WTC11 (cell line): ENCODE measurements around the gene NEURL3. TPM values are rescaled to one million over a fixed set of nuclear protein-coding genes. Genes with fewer than 3 reads are reported as not detected.

Experiments used
- ATAC-seq: fragments of 200-7000 bp; cut with Tn5 transposase; 2 replicates; pipeline ENCODE4 v1.10.0; 2021; ENCODE audit warnings: mild to moderate bottlenecking, moderate library complexity
- CTCF ChIA-PET: fragments of 300-600 bp; sonication (Branson Sonifier 250); formaldehyde crosslinking; loops from one replicate; lab custom pipeline; 2021; ENCODE audit warnings: antibody characterized with exemption; lab: Charles Lee
- POLR2A ChIA-PET: fragments of 350-600 bp; sonication (Branson Sonifier 250); formaldehyde crosslinking; loops from one replicate; lab custom pipeline; 2021; ENCODE audit warnings: antibody characterized with exemption; lab: Charles Lee
- DNase-seq: peaks from one replicate; pipeline ENCODE4 v3.0.0; 2021; ENCODE audit warnings: low spot score
- H3K27ac Mint-ChIP-seq: 2 replicates; pipeline ENCODE4 v1.8.0; 2021; ENCODE audit warnings: mixed read lengths
- H3K27me3 Mint-ChIP-seq: 2 replicates; pipeline ENCODE4 v1.8.0; 2021; ENCODE audit warnings: low read depth, mild to moderate bottlenecking, moderate library complexity, mixed read lengths
- H3K36me3 Mint-ChIP-seq: 2 replicates; pipeline ENCODE4 v1.8.0; 2021; ENCODE audit warnings: mixed read lengths
- H3K4me1 Mint-ChIP-seq: 2 replicates; pipeline ENCODE4 v1.8.0; 2022; ENCODE audit warnings: mixed read lengths
- H3K4me3 Mint-ChIP-seq: 2 replicates; pipeline ENCODE4 v1.8.0; 2021; ENCODE audit warnings: mild to moderate bottlenecking, moderate library complexity, mixed read lengths
- H3K9me3 Mint-ChIP-seq: 2 replicates; pipeline ENCODE4 v1.8.0; 2021; ENCODE audit warnings: mixed read lengths
- CREM ChIP-seq: sonication (generic); formaldehyde crosslinking; IDR thresholded peaks from 2 replicates; pipeline ENCODE4 v1.8.1; 2022; ENCODE audit warnings: mild to moderate bottlenecking, missing genetic modification reagents, moderate library complexity
- E2F5 ChIP-seq: sonication (generic); formaldehyde crosslinking; IDR thresholded peaks from 2 replicates; pipeline ENCODE4 v1.8.1; 2022; ENCODE audit warnings: mild to moderate bottlenecking, moderate library complexity, missing genetic modification reagents
- ETV6 ChIP-seq: sonication (generic); formaldehyde crosslinking; IDR thresholded peaks from 2 replicates; pipeline ENCODE4 v1.8.1; 2022; ENCODE audit warnings: mild to moderate bottlenecking, missing genetic modification reagents
- HMGA2 ChIP-seq: fragments of 250-450 bp; sonication (Bioruptor Pico); IDR thresholded peaks from 2 replicates; pipeline ENCODE4 v1.4.0; 2021; ENCODE audit warnings: mild to moderate bottlenecking, moderate library complexity
- JAZF1 ChIP-seq: fragments of 250-450 bp; sonication (Bioruptor Pico); IDR thresholded peaks from 2 replicates; pipeline ENCODE4 v1.9.0; 2021; ENCODE audit warnings: moderate library complexity, mild to moderate bottlenecking, inconsistent platforms
- MLX ChIP-seq: sonication (generic); formaldehyde crosslinking; IDR thresholded peaks from 2 replicates; pipeline ENCODE4 v1.8.1; 2023; ENCODE audit warnings: mild to moderate bottlenecking, missing genetic modification reagents, moderate library complexity
- NFATC4 ChIP-seq: fragments of 250-450 bp; sonication (Bioruptor Pico); IDR thresholded peaks from 2 replicates; pipeline ENCODE4 v1.9.0; 2021; ENCODE audit warnings: mild to moderate bottlenecking
- STAT6 ChIP-seq: sonication (generic); formaldehyde crosslinking; conservative IDR thresholded peaks from 2 replicates; pipeline ENCODE4 v1.8.1; 2023; ENCODE audit warnings: mild to moderate bottlenecking, low read depth, missing genetic modification reagents, moderate library complexity
- ZBTB21 ChIP-seq: sonication (generic); formaldehyde crosslinking; IDR thresholded peaks from 2 replicates; pipeline ENCODE4 v1.8.1; 2023; ENCODE audit warnings: mild to moderate bottlenecking, missing genetic modification reagents, borderline replicate concordance
- ZNF121 ChIP-seq: sonication (generic); formaldehyde crosslinking; IDR thresholded peaks from 2 replicates; pipeline ENCODE4 v1.8.0; 2023; ENCODE audit warnings: missing genetic modification reagents
- ZNF138 ChIP-seq: sonication (generic); formaldehyde crosslinking; conservative IDR thresholded peaks from 2 replicates; pipeline ENCODE4 v1.8.1; 2022; ENCODE audit warnings: mild to moderate bottlenecking, moderate library complexity, missing genetic modification reagents
- ZNF423 ChIP-seq: fragments of 250-450 bp; sonication (Bioruptor Pico); IDR thresholded peaks from 2 replicates; pipeline ENCODE4 v2.1.2; 2022; ENCODE audit warnings: mild to moderate bottlenecking, moderate library complexity
- ZNF671 ChIP-seq: fragments of 250-450 bp; sonication (Bioruptor Pico); IDR thresholded peaks from 2 replicates; pipeline ENCODE4 v1.8.0; 2021; ENCODE audit warnings: mild to moderate bottlenecking
- total RNA-seq: library from RNA; stranded (reverse); gene quantifications from 3 replicates; pipeline ENCODE4 v1.2.3, GENCODE V29; 2021

The NEURL3 gene
- total RNA-seq, 1 experiment from 2014 or later, result not detected

- ChIA-PET POLR2A (no interaction called here), CTCF (interaction anchor here (0.5 to 1.8 kb wide), 3 partner anchors 60 to 150 kb away, joined by 3 to 5 read pairs (median 4); no protein-coding TSS in a partner anchor)
- Mint-ChIP-seq H3K36me3 (peaks cover 4% of the 10 kb centered on the region; the same call in 1 of the 2 replicates), H3K27me3 (no peaks in the 10 kb centered on the region), H3K27ac (no peak overlapping the region), H3K4me1 (peaks cover 21% of the 10 kb centered on the region), H3K9me3 (peaks cover 6% of the 10 kb centered on the region), H3K4me3 (no peak overlapping the region)
- no peak for DNase-seq
- TF ChIP-seq JAZF1 (no peak), CREM (CRISPR knock-in tag) (no peak), HMGA2 (no peak), ZNF138 (CRISPR knock-in tag) (no peak), STAT6 (CRISPR knock-in tag) (no peak), MLX (CRISPR knock-in tag) (no peak)
- no peak for ATAC-seq
These were observed 15.5 kb downstream of the NEURL3 start for GRCh38 chr2:96489663-96490062.

- CTCF ChIA-PET, result interaction anchor here (0.5 to 1.8 kb wide), 2 partner anchors 61 to 150 kb away, joined by 4 to 5 read pairs; no protein-coding TSS in a partner anchor
- Mint-ChIP-seq H3K4me3 (no peak overlapping the region), H3K27ac (no peak overlapping the region), H3K36me3 (peaks cover 2% of the 10 kb centered on the region; the same call in 1 of the 2 replicates), H3K9me3 (peaks cover 4% of the 10 kb centered on the region), H3K27me3 (no peaks in the 10 kb centered on the region), H3K4me1 (peaks cover 21% of the 10 kb centered on the region)
- TF ChIP-seq E2F5 (CRISPR knock-in tag) (no peak), ZNF671 (no peak), ZNF121 (CRISPR knock-in tag) (no peak), HMGA2 (no peak), JAZF1 (no peak)
- no peak for DNase-seq
- no peak for ATAC-seq
- POLR2A ChIA-PET, result no interaction called here
These were observed 15.9 kb downstream of the NEURL3 start for GRCh38 chr2:96489261-96489660.

GRCh38 chr2:96486696-96487095, 18.5 kb downstream of the NEURL3 start:
- no peak for ATAC-seq
- H3K4me3 Mint-ChIP-seq, result peak overlapping the region; percentile 26; the same call in 1 of the 2 replicates

More at GRCh38 chr2:96486696-96487095, 18.5 kb downstream of the NEURL3 start:
- no peak for DNase-seq
- Mint-ChIP-seq H3K27me3 (no peaks in the 10 kb centered on the region; the same call in 1 of the 2 replicates), H3K36me3 (no peaks in the 10 kb centered on the region), H3K4me1 (peaks cover 21% of the 10 kb centered on the region), H3K27ac (no peak overlapping the region), H3K9me3 (no peaks in the 10 kb centered on the region)
- ChIA-PET CTCF (interaction anchor here (0.6 to 0.9 kb wide), 2 partner anchors 9 to 23 kb away, joined by 3 read pairs; no protein-coding TSS in a partner anchor), POLR2A (no interaction called here)
- TF ChIP-seq ZNF423 (no peak), NFATC4 (no peak), ETV6 (CRISPR knock-in tag) (no peak), MLX (CRISPR knock-in tag) (no peak), JAZF1 (no peak), ZBTB21 (no peak)
